ENCODE results near the gene ENTR1. TPM values are rescaled to one million over a fixed set of nuclear protein-coding genes. Genes with fewer than 3 reads are reported as not detected.

The ENTR1 gene
- total and polyA plus RNA-seq, 2 of the 13 experiments (the other 11 are each of a cell fraction or from before 2014, with no cell fraction given): 70.1 to 76.4 TPM

GRCh38 chr9:136409557-136410455 is 608 bp downstream of the ENTR1 start (continued):
- TF ChIP-seq E2F5 (CRISPR knock-in tag; conservative IDR thresholded peaks at IDR 0.05) (no peak), ZNF230 (CRISPR knock-in tag; IDR thresholded peaks at IDR 0.05) (peak; percentile 22; the same call in 1 of the 2 replicates), THAP9 (CRISPR knock-in tag; IDR thresholded peaks at IDR 0.05; ENCODE audit: borderline replicate concordance) (no peak), AKNA (CRISPR knock-in tag; IDR thresholded peaks at IDR 0.05; ENCODE audit: borderline replicate concordance) (0 out of 2 replicates have a peak, but pooled peaks have one; percentile 46), ATF7 (IDR thresholded peaks at IDR 0.05) (no peak), ATF7 (CRISPR knock-in tag; IDR thresholded peaks at IDR 0.05) (peak; percentile 33; the same call in 1 of the 2 replicates), FIP1L1 (IDR thresholded peaks at IDR 0.05; ENCODE audit: borderline replicate concordance, insufficient read depth, low read depth, low read length) (no peak), TEAD2 (CRISPR knock-in tag; IDR thresholded peaks at IDR 0.05) (no peak), ZBTB2 (CRISPR knock-in tag; IDR thresholded peaks at IDR 0.05; ENCODE audit: low read depth) (peak; percentile 24; the same call in 1 of the 2 replicates), ZNF616 (CRISPR knock-in tag; IDR thresholded peaks at IDR 0.05; ENCODE audit: low read depth) (0 out of 2 replicates have a peak, but pooled peaks have one; percentile 73), TP53 (CRISPR knock-in tag; conservative IDR thresholded peaks at IDR 0.05) (peak; percentile 78; the same call in 1 of the 2 replicates), ZFAT (CRISPR knock-in tag; conservative IDR thresholded peaks at IDR 0.05) (no peak), DR1 (CRISPR knock-in tag; IDR thresholded peaks at IDR 0.05) (no peak; the same call in 1 of the 2 replicates), RBFOX2 (IDR thresholded peaks at IDR 0.05; ENCODE audit: low read depth, low read length) (peak; percentile 59), ZNF770 (CRISPR knock-in tag; IDR thresholded peaks at IDR 0.05) (no peak)

Measured in HepG2 (cell line).